KMS-11 (cell line): ENCODE measurements around the gene PABPN1.

ENCODE experiments used
- H2AFZ ChIP-seq: fragments of 200-600 bp; sonication (generic); 2 replicates; pipeline ENCODE4 v1.6.1; 2016; ENCODE audit warnings: antibody characterized with exemption, mixed run types, low read depth
- H3K27ac ChIP-seq: fragments of 200-600 bp; sonication (generic); 2 replicates; pipeline ENCODE4 v1.6.1; 2016; ENCODE audit warnings: mild to moderate bottlenecking, mixed run types
- H3K27me3 ChIP-seq: fragments of 200-600 bp; sonication (generic); 2 replicates; pipeline ENCODE4 v1.6.1; 2017; ENCODE audit warnings: mild to moderate bottlenecking, low read depth, mixed run types, moderate library complexity; ENCODE audit not compliant: insufficient read depth
- H3K36me3 ChIP-seq: fragments of 200-600 bp; sonication (generic); 2 replicates; pipeline ENCODE4 v1.6.1; 2017; ENCODE audit warnings: mild to moderate bottlenecking, mixed run types; ENCODE audit not compliant: insufficient read depth
- H3K4me1 ChIP-seq: fragments of 200-600 bp; sonication (generic); 2 replicates; pipeline ENCODE4 v1.6.1; 2016; ENCODE audit warnings: mild to moderate bottlenecking, low read depth, mixed run types; ENCODE audit not compliant: poor library complexity, severe bottlenecking
- H3K4me2 ChIP-seq: fragments of 200-600 bp; sonication (generic); 2 replicates; pipeline ENCODE4 v1.7.0; 2016; ENCODE audit warnings: mild to moderate bottlenecking, mixed run types
- H3K4me3 ChIP-seq: fragments of 200-600 bp; sonication (generic); IDR thresholded peaks from 2 replicates; pipeline ENCODE4 v1.6.1; 2017; ENCODE audit warnings: low read depth, low read length, mixed read lengths; ENCODE audit not compliant: insufficient read depth
- H3K79me2 ChIP-seq: fragments of 200-600 bp; sonication (generic); 2 replicates; pipeline ENCODE4 v1.6.1; 2016; ENCODE audit warnings: low read depth, mixed run types; ENCODE audit not compliant: insufficient read depth
- H3K9ac ChIP-seq: fragments of 200-600 bp; sonication (generic); 2 replicates; pipeline ENCODE4 v1.6.1; 2016; ENCODE audit warnings: mild to moderate bottlenecking, mixed run types
- H4K20me1 ChIP-seq: fragments of 200-600 bp; sonication (generic); 2 replicates; pipeline ENCODE4 v1.6.1; 2016; ENCODE audit warnings: mild to moderate bottlenecking, mixed run types; ENCODE audit not compliant: insufficient read depth
- TF ChIP-seq, protein P1 (sequence below): fragments of 200-600 bp; sonication (generic); conservative IDR thresholded peaks from 2 replicates; pipeline ENCODE4 v1.6.1; 2017; ENCODE audit warnings: low read depth, mild to moderate bottlenecking, antibody characterized with exemption, low read length, moderate library complexity, mixed read lengths

PABPN1 gene

DNA sequence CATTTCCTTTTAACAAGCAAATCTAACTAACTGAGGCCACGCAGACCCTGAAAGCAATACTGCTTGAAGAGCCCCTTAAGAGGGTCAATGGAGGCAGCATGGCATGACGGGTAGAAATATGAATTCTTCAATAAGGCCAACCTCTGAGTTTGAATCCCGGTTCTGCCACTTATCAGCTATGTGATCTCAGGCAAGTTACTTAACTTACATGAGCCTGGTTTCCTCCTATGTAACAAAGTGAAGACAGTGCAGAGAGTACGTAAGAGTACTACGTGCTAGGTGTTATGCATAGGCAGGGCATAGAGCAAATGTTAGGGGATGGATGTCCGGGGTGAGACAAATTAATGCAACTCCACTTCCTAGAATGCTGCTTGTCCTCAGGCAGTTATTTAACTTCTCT lies 40.0 kb upstream of the PABPN1 start:
- H2AFZ ChIP-seq: no peak overlapping the region
- TF ChIP-seq, protein P1, sequence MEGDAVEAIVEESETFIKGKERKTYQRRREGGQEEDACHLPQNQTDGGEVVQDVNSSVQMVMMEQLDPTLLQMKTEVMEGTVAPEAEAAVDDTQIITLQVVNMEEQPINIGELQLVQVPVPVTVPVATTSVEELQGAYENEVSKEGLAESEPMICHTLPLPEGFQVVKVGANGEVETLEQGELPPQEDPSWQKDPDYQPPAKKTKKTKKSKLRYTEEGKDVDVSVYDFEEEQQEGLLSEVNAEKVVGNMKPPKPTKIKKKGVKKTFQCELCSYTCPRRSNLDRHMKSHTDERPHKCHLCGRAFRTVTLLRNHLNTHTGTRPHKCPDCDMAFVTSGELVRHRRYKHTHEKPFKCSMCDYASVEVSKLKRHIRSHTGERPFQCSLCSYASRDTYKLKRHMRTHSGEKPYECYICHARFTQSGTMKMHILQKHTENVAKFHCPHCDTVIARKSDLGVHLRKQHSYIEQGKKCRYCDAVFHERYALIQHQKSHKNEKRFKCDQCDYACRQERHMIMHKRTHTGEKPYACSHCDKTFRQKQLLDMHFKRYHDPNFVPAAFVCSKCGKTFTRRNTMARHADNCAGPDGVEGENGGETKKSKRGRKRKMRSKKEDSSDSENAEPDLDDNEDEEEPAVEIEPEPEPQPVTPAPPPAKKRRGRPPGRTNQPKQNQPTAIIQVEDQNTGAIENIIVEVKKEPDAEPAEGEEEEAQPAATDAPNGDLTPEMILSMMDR: no peak
- H3K4me1 ChIP-seq: peaks cover 11% of the 10 kb centered on the region
- no peaks in the 10 kb centered on the region for H4K20me1 ChIP-seq
- H3K9ac ChIP-seq: no peak overlapping the region
- H3K79me2 ChIP-seq: 0 out of 2 replicates have a peak, but pooled peaks cover 4% of the 10 kb centered on the region
- H3K4me2 ChIP-seq: no peak overlapping the region
- H3K4me3 ChIP-seq: no peak overlapping the region
- H3K36me3 ChIP-seq: no peaks in the 10 kb centered on the region
- H3K27me3 ChIP-seq: no peaks in the 10 kb centered on the region
- H3K27ac ChIP-seq: no peak overlapping the region

DNA sequence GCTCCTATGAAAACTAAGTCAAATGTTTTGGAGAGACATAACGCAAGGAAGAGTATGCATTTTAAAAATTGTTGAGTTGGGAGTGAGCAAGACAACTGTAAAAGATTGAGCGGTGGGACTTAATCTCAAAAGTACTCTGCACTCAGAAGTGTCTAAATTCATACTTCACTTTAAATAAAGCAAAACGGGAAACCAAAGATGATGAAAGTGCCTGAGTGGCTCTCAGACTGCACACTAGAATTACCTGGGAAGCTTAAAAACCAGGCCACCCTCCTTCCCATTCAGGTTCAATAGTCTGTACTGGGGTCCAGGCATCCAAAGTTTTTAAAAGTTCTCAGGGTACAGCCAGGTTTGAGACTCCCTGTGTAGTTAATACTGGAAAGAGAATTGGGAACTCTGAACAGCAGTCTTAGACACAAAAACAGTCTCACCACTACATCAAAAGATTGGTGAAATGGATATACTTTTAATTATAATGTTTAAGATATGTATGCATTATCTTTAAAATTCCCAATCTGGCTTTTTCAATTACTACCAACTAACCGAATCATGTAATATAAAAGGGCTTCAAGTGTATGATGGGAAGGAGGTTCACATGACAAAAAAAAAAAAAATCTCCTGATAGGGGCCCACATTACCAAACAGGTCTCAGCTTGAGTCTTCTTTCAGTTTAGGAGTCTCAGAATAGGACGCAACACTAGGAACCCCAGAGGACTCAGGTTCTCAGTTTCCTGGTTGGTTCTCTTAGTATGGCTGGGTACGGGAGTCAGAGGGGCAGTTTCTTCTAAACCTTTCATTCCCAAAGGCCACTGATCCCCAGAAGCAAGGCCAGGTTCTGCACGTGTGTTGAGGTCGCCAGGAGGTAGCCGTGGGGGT lies 36.4 kb upstream of the PABPN1 start:
- 0 out of 2 replicates have a peak, but pooled peaks cover 4% of the 10 kb centered on the region for H3K79me2 ChIP-seq
- H3K4me1 ChIP-seq: peaks cover 11% of the 10 kb centered on the region
- peak overlapping the region; percentile 69; the same call in 1 of the 2 replicates for H3K9ac ChIP-seq
- no peaks in the 10 kb centered on the region for H4K20me1 ChIP-seq
- H3K4me3 ChIP-seq: no peak overlapping the region
- H3K27me3 ChIP-seq: no peaks in the 10 kb centered on the region
- peak overlapping the region; percentile 61; the same call in 1 of the 2 replicates for H3K27ac ChIP-seq
- peak overlapping the region; percentile 68 for H3K4me2 ChIP-seq
- H2AFZ ChIP-seq: peak overlapping the region; percentile 67; the same call in 1 of the 2 replicates
- TF ChIP-seq, protein P1: no peak
- H3K36me3 ChIP-seq: no peaks in the 10 kb centered on the region

DNA sequence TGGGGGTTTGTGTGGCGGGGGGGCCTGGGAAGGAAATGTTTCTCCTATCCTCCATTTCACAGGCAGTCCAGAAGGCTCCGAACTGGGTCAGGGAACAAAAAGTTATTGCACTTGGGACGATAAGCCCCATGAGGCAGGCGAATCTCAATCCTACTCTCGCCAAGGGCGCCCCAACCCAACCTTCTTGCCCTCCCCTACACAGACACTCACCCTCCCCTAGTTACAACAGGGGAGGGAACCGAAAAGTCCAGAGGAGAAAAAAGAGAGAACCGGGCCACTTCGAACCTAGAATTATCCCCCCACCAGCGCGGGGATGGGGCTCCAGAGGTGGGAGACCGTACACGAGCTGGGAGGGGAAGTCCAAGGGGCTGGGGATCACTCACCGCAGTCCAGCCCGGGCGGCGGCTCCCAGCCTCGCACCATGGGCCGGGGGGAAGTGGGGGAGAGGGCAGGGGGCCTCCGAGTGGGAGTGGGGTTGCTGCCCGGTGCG lies 35.7 kb upstream of the PABPN1 start:
- H3K27me3 ChIP-seq: no peaks in the 10 kb centered on the region
- H3K79me2 ChIP-seq: 0 out of 2 replicates have a peak, but pooled peaks cover 4% of the 10 kb centered on the region
- no peaks in the 10 kb centered on the region for H4K20me1 ChIP-seq
- H2AFZ ChIP-seq: peak overlapping the region; percentile 67
- H3K4me2 ChIP-seq: peak overlapping the region; percentile 68; the same call in 1 of the 2 replicates
- TF ChIP-seq, protein P1: no peak
- H3K4me1 ChIP-seq: peaks cover 11% of the 10 kb centered on the region
- H3K4me3 ChIP-seq: no peak overlapping the region
- peak overlapping the region; percentile 61 for H3K27ac ChIP-seq
- H3K9ac ChIP-seq: peak overlapping the region; percentile 69; the same call in 1 of the 2 replicates
- no peaks in the 10 kb centered on the region for H3K36me3 ChIP-seq

DNA sequence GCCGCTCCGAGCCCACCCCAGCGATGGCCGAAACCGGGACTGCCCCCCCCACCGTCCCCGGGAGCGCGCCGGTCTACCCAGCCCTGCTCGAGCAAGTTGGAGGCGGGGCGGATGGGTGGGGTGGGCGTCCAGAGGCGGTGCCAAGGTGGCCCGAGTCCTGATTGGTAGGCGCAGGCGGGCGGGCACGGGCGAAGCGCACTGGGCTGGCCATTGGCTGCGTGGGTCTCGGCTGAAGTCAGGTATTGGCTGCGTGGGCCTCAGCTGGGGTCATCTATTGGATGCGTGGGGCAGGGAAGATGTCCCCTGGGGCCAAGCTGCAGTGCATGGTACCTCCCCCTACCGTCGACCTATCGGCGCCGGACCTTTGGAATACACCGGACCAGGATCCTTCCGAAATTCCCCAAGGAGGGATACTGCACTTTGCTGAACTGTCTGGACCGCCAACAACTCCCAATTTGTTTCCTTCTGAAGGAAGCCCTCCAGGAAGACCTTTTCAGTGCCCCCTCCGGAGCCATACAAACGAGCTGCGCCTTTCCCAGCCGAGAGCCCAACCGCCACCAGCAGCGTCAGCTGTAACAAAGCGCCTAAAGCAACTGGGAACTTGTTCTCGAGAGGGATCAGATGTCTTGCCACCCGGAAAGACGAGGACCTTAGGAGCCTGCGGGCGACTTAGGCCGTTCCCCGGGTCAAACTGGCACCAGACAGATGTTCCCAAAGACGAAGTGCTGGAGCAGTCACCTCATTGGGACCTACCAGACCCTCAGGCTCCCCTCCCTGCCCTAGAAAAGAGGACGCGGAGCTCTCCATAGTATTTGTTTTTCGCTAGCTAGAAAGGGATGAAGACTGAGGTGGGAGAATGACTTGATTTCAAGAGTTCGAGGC lies 35.0 kb upstream of the PABPN1 start, which contains the start of gene HOMEZ:
TSS of gene HOMEZ (minus strand) at position 113 of the 882 bp plus-strand sequence. CDS start 180 bp downstream, outside the sequence.
- peak within 1 kb of the TSS; percentile 61 for H3K27ac ChIP-seq
- H3K4me3 ChIP-seq: no peak within 1 kb of the TSS
- peak within 1 kb of the TSS; percentile 84 for H3K4me2 ChIP-seq
- H3K9ac ChIP-seq: peak within 1 kb of the TSS; percentile 69; the same call in 1 of the 2 replicates
- no peaks in the 10 kb centered on the region for H4K20me1 ChIP-seq
- H3K27me3 ChIP-seq: no peaks in the 10 kb centered on the region
- TF ChIP-seq, protein P1: no peak
- no peaks in the 10 kb centered on the region for H3K36me3 ChIP-seq
- peaks cover 11% of the 10 kb centered on the region for H3K4me1 ChIP-seq
- 0 out of 2 replicates have a peak, but pooled peaks cover 4% of the 10 kb centered on the region for H3K79me2 ChIP-seq
- peak within 1 kb of the TSS; percentile 93 for H2AFZ ChIP-seq
